WTC11 (cell line): ENCODE results near the gene ADAMTS7.

Source experiments
- ATF2 ChIP-seq: sonication (generic); formaldehyde crosslinking; IDR thresholded peaks from 2 replicates; pipeline ENCODE4 v1.8.1; 2022; ENCODE audit warnings: low read depth, missing genetic modification reagents, borderline replicate concordance
- CBFB ChIP-seq: sonication (generic); formaldehyde crosslinking; IDR thresholded peaks from 2 replicates; pipeline ENCODE4 v1.8.1; 2022; ENCODE audit warnings: mild to moderate bottlenecking, low read depth, missing genetic modification reagents
- CTCF ChIP-seq: fragments of 200-600 bp; IDR thresholded peaks from 2 replicates; pipeline ENCODE4 v1.8.0; 2022; ENCODE audit warnings: antibody characterized with exemption
- GABPB1 ChIP-seq: sonication (generic); formaldehyde crosslinking; IDR thresholded peaks from 2 replicates; pipeline ENCODE4 v1.8.1; 2023; ENCODE audit warnings: mild to moderate bottlenecking, missing genetic modification reagents
- HMGA2 ChIP-seq: fragments of 250-450 bp; sonication (Bioruptor Pico); IDR thresholded peaks from 2 replicates; pipeline ENCODE4 v1.4.0; 2021; ENCODE audit warnings: mild to moderate bottlenecking, moderate library complexity
- MAX ChIP-seq: sonication (generic); formaldehyde crosslinking; IDR thresholded peaks from 2 replicates; pipeline ENCODE4 v1.8.0; 2022; ENCODE audit warnings: mild to moderate bottlenecking, missing genetic modification reagents
- MYBL2 ChIP-seq: sonication (generic); formaldehyde crosslinking; IDR thresholded peaks from 2 replicates; pipeline ENCODE4 v1.8.1; 2023; ENCODE audit warnings: mild to moderate bottlenecking, moderate library complexity, missing genetic modification reagents
- NFE2L1 ChIP-seq: sonication (generic); formaldehyde crosslinking; IDR thresholded peaks from 2 replicates; pipeline ENCODE4 v1.8.1; 2023; ENCODE audit warnings: missing genetic modification reagents
- NR2C2 ChIP-seq: sonication (generic); formaldehyde crosslinking; IDR thresholded peaks from 2 replicates; pipeline ENCODE4 v1.8.0; 2022; ENCODE audit warnings: mild to moderate bottlenecking, missing genetic modification reagents
- RELA ChIP-seq: sonication (generic); formaldehyde crosslinking; IDR thresholded peaks from 2 replicates; pipeline ENCODE4 v1.8.1; 2022; ENCODE audit warnings: missing genetic modification reagents, mild to moderate bottlenecking, borderline replicate concordance
- TEAD1 ChIP-seq: sonication (generic); formaldehyde crosslinking; IDR thresholded peaks from 2 replicates; pipeline ENCODE4 v1.8.0; 2022; ENCODE audit warnings: mild to moderate bottlenecking, missing genetic modification reagents
- TEAD4 ChIP-seq: sonication (generic); formaldehyde crosslinking; IDR thresholded peaks from 2 replicates; pipeline ENCODE4 v1.8.0; 2022; ENCODE audit warnings: mild to moderate bottlenecking, missing genetic modification reagents
- ZBTB43 ChIP-seq: sonication (generic); formaldehyde crosslinking; IDR thresholded peaks from 2 replicates; pipeline ENCODE4 v1.8.1; 2023; ENCODE audit warnings: mild to moderate bottlenecking, missing genetic modification reagents

DNA sequence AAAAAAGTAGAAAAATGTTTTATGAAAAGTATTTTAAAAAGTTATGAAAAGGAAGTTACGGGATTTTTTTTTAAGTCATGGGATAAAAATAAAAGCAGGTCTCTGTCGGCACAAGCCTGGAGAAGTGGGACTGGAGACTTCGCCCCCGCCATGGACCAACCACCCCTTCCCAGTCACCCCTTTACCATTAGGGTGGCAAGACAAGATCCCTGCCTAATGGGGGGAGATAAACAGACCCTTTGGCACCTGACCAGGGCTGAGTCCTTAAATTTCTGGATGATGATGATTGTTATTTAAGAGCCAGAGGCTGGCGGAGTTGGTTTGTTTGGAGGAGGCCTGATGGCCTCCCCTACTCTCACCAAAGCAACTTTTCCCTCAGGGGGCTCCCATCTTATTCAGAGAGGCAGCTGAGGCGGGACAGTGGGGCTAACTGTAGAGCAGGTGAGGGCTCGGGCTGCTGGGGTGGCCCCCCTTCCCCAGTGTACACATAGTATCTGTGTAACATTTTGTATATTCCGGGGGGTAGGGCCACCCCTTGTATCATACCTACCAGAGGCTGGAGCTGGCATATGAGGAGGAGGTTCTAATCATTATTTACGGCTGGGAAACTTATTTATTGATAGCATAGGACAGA, 74.0 kb downstream of the ADAMTS7 start:
- TF ChIP-seq NR2C2 (CRISPR knock-in tag): no peak
- no peak for TF ChIP-seq CTCF
- no peak for TF ChIP-seq CBFB
- TF ChIP-seq TEAD4: no peak
- no peak for TF ChIP-seq MYBL2
- TF ChIP-seq NFE2L1: no peak
- no peak for TF ChIP-seq RELA (CRISPR knock-in tag)
- TF ChIP-seq GABPB1 (CRISPR knock-in tag): no peak
- no peak for TF ChIP-seq ATF2 (CRISPR knock-in tag)
- TF ChIP-seq MAX (CRISPR knock-in tag): no peak
- no peak for TF ChIP-seq HMGA2 (CRISPR knock-in tag)
- TF ChIP-seq TEAD1 (CRISPR knock-in tag): no peak
- TF ChIP-seq ZBTB43 (CRISPR knock-in tag): no peak
